ENCODE measurements around the gene AGXT2.

The AGXT2 gene

GRCh38 chr5:34957857-34958690, 89.7 kb downstream of the AGXT2 start:
- no peak for DNase-seq

GRCh38 chr5:34957321-34957720, 90.4 kb downstream of the AGXT2 start:
- no peak for DNase-seq
